H1 (cell line): ENCODE data around the gene C8B. TPM values are rescaled to one million over a fixed set of nuclear protein-coding genes. Genes with fewer than 3 reads are reported as not detected.

Source experiments
- CTCF ChIA-PET: fragments of 300-600 bp; sonication (Branson Sonifier 250); formaldehyde crosslinking; loops from one replicate; lab custom pipeline; 2021; ENCODE audit not compliant: partially characterized antibody; lab: Charles Lee
- POLR2A ChIA-PET: fragments of 300-600 bp; sonication (Branson Sonifier 250); formaldehyde crosslinking; loops from one replicate; lab custom pipeline; 2021; ENCODE audit warnings: inconsistent platforms; ENCODE audit not compliant: partially characterized antibody; lab: Charles Lee
- DNase-seq, 2 experiments: peaks; one replicate each; pipeline versions ENCODE4 v3.0.0 to v3.0.0-alpha.2; 2010 to 2022; ENCODE audit warnings: low spot score in 2 of 2, low read depth in 1 of 2, mixed read lengths in 1 of 2
- FAIRE-seq: peaks from 2 replicates; lab custom pipeline; 2011; peaks lifted over from hg19 to GRCh38; lab: Jason Lieb, UNC
- H2AFZ ChIP-seq: 2 replicates; pipeline ENCODE4 v1.8.1; 2012; ENCODE audit warnings: low read length, inconsistent platforms
- H2AK5ac ChIP-seq: 2 replicates; pipeline ENCODE4 v1.6.1; 2013; ENCODE audit warnings: low read depth, low read length
- H2BK120ac ChIP-seq: replicated peaks from 2 replicates; pipeline ENCODE3; 2013; ENCODE audit warnings: low read depth, low read length, inconsistent platforms
- H2BK12ac ChIP-seq: 2 replicates; pipeline ENCODE4 v1.6.1; 2013; ENCODE audit warnings: low read depth, low read length
- H2BK15ac ChIP-seq: 2 replicates; pipeline ENCODE4 v1.6.1; 2013; ENCODE audit warnings: low read length
- H2BK20ac ChIP-seq: 2 replicates; pipeline ENCODE4 v1.6.1; 2013; ENCODE audit warnings: low read length
- H2BK5ac ChIP-seq: 2 replicates; pipeline ENCODE4 v1.6.1; 2013; ENCODE audit warnings: low read depth, low read length
- H3K14ac ChIP-seq: 2 replicates; pipeline ENCODE4 v1.6.1; 2013; ENCODE audit warnings: inconsistent platforms; ENCODE audit not compliant: insufficient read length
- H3K18ac ChIP-seq: 2 replicates; pipeline ENCODE4 v1.6.1; 2013; ENCODE audit warnings: low read length; ENCODE audit errors: extremely low read depth
- H3K23ac ChIP-seq: 2 replicates; pipeline ENCODE4 v1.6.1; 2013; ENCODE audit warnings: inconsistent platforms; ENCODE audit not compliant: insufficient read length
- H3K23me2 ChIP-seq: 2 replicates; pipeline ENCODE4 v1.6.1; 2013; ENCODE audit warnings: low read depth, low read length
- H3K27ac ChIP-seq: 2 replicates; pipeline ENCODE4 v1.6.1; 2011; ENCODE audit warnings: low read depth, low read length, inconsistent platforms
- H3K27me3 ChIP-seq, 4 experiments: replicated peaks in 1 of 4; 1 replicate in 1 of 4; 2 replicates in 3 of 4; pipeline versions ENCODE4 v1.6.1 to v1.8.1; 2011 to 2013; ENCODE audit warnings: low read length in 3 of 4, mild to moderate bottlenecking in 3 of 4, inconsistent platforms in 2 of 4, mixed read lengths in 2 of 4, moderate library complexity in 1 of 4; ENCODE audit not compliant: control insufficient read depth in 3 of 4, insufficient read depth in 3 of 4; ENCODE audit errors: extremely low read depth in 1 of 4
- H3K36me3 ChIP-seq, 4 experiments: 2 replicates each; pipeline versions ENCODE4 v1.6.1 to v1.8.1; 2011 to 2013; ENCODE audit warnings: mild to moderate bottlenecking in 4 of 4, low read length in 3 of 4, moderate library complexity in 2 of 4, control low read depth in 1 of 4, inconsistent platforms in 1 of 4; ENCODE audit not compliant: insufficient read depth in 4 of 4, control insufficient read depth in 2 of 4
- H3K4ac ChIP-seq: replicated peaks from 2 replicates; pipeline ENCODE3; 2013; ENCODE audit warnings: low read length, low read depth, mixed read lengths, inconsistent platforms; ENCODE audit not compliant: insufficient read length
- H3K4me1 ChIP-seq, 4 experiments: replicated peaks in 1 of 4; 1 replicate in 1 of 4; 2 replicates in 3 of 4; pipeline versions ENCODE4 v1.6.1 to v1.8.1; 2011 to 2013; ENCODE audit warnings: low read length in 3 of 4, inconsistent platforms in 2 of 4, mixed read lengths in 1 of 4; ENCODE audit not compliant: insufficient read depth in 4 of 4, control insufficient read depth in 3 of 4
- H3K4me2 ChIP-seq, 2 experiments: 2 replicates each; pipeline versions ENCODE4 v1.6.1 to v1.8.1; 2011 to 2013; ENCODE audit warnings: low read depth in 2 of 2, low read length in 2 of 2, control low read depth in 1 of 2, inconsistent platforms in 1 of 2, mild to moderate bottlenecking in 1 of 2; ENCODE audit not compliant: insufficient read depth in 1 of 2
- H3K4me3 ChIP-seq, 4 experiments: fragments of 200-600, 300-600 bp in 1 of 4; sonication (generic), shearing (Covaris generic), sonication (Bioruptor Twin) in 1 of 4; 2 replicates each; pipeline versions ENCODE4 v1.5.1 to v1.8.1; 2011 to 2016; ENCODE audit warnings: low read length in 4 of 4, low read depth in 3 of 4, control low read depth in 2 of 4, inconsistent platforms in 2 of 4, mild to moderate bottlenecking in 2 of 4, mixed read lengths in 1 of 4, moderate library complexity in 1 of 4; ENCODE audit not compliant: insufficient read depth in 2 of 4; ENCODE audit errors: extremely low read depth in 1 of 4
- H3K56ac ChIP-seq: replicated peaks from 2 replicates; pipeline ENCODE3; 2013; ENCODE audit warnings: low read depth, mild to moderate bottlenecking, mixed read lengths, low read length, inconsistent platforms; ENCODE audit not compliant: insufficient read length
- H3K79me1 ChIP-seq: 2 replicates; pipeline ENCODE4 v1.6.1; 2013; ENCODE audit warnings: low read depth, low read length, control low read depth
- H3K79me2 ChIP-seq, 2 experiments: 2 replicates each; pipeline versions ENCODE4 v1.6.1 to v1.8.1; 2012 to 2013; ENCODE audit warnings: low read length in 2 of 2, mild to moderate bottlenecking in 2 of 2, inconsistent platforms in 1 of 2; ENCODE audit not compliant: insufficient read depth in 2 of 2, control insufficient read depth in 1 of 2
- H3K9ac ChIP-seq, 4 experiments: replicated peaks in 1 of 4; 1 replicate in 1 of 4; 2 replicates in 3 of 4; pipeline versions ENCODE4 v1.6.1 to v1.8.1; 2011 to 2013; ENCODE audit warnings: low read depth in 3 of 4, low read length in 3 of 4, control low read depth in 2 of 4, mild to moderate bottlenecking in 2 of 4, moderate library complexity in 2 of 4, inconsistent platforms in 1 of 4; ENCODE audit errors: extremely low read depth in 1 of 4
- H3K9me3 ChIP-seq, 2 experiments: 2 replicates each; pipeline versions ENCODE4 v1.6.1 to v1.8.1; 2012 to 2013; ENCODE audit warnings: mild to moderate bottlenecking in 2 of 2, moderate library complexity in 2 of 2, control low read depth in 1 of 2, inconsistent platforms in 1 of 2, low read depth in 1 of 2, low read length in 1 of 2, mixed read lengths in 1 of 2; ENCODE audit not compliant: insufficient read depth in 2 of 2
- H4K20me1 ChIP-seq, 2 experiments: replicated peaks in 1 of 2; 2 replicates each; pipeline versions ENCODE3 to v1.8.1; 2011 to 2013; ENCODE audit warnings: inconsistent platforms in 2 of 2, low read length in 2 of 2, mild to moderate bottlenecking in 1 of 2; ENCODE audit not compliant: insufficient read depth in 2 of 2, control insufficient read depth in 1 of 2
- H4K5ac ChIP-seq: 2 replicates; pipeline ENCODE4 v1.6.1; 2013; ENCODE audit warnings: low read length, low read depth, mixed read lengths, inconsistent platforms; ENCODE audit not compliant: insufficient read length
- H4K8ac ChIP-seq: 2 replicates; pipeline ENCODE4 v1.8.0; 2013; ENCODE audit warnings: mild to moderate bottlenecking, moderate library complexity, low read length, inconsistent platforms; ENCODE audit not compliant: insufficient read depth; ENCODE audit errors: extremely low read depth
- H4K91ac ChIP-seq: replicated peaks from 2 replicates; pipeline ENCODE3; 2013; ENCODE audit warnings: low read length, mixed read lengths, inconsistent platforms; ENCODE audit not compliant: insufficient read length
- PHF8 ChIP-seq: fragments of 200-600 bp; sonication (generic); conservative IDR thresholded peaks from 2 replicates; pipeline ENCODE4 v1.7.1; 2012; ENCODE audit warnings: low read depth, mild to moderate bottlenecking, inconsistent platforms, low read length, moderate library complexity
- polyA plus RNA-seq, 7 experiments: library from polyadenylated mRNA; depleted of rRNA in 3 of 7; stranded (reverse) in 5 of 7; unstranded in 2 of 7; fragments of >200 nt in 5 of 7; fragments of 200-250 nt in 2 of 7; gene quantifications; 1 replicate in 5 of 7; 2 replicates in 1 of 7; 4 replicates in 1 of 7; pipeline versions ENCODE4 v1.2.1 to v1.2.3, GENCODE V29; 2011 to 2013; ENCODE audit warnings: missing spikeins in 2 of 7, mixed read lengths in 2 of 7
- total RNA-seq: library from RNA; stranded (reverse); fragmentation: NEBNext Ultra II Directional; extraction: Animal tissue kit (Norgen Biotek cat#: 25700); gene quantifications from 2 replicates; pipeline ENCODE4 v1.2.1, GENCODE V29; 2021

C8B gene
- total and polyA plus RNA-seq, 2 of the 8 experiments (the other 6 are each of a cell fraction or from before 2014, with no cell fraction given) = not detected

GRCh38 chr1:56925193-56925592, 40.6 kb downstream of the C8B start:
- H3K23me2 ChIP-seq = peaks cover 2% of the 10 kb centered on the region; the same call in 1 of the 2 replicates
- TF ChIP-seq PHF8 = no peak
- no peak overlapping the region for H3K18ac ChIP-seq
- H3K14ac ChIP-seq = no peak overlapping the region
- H2BK15ac ChIP-seq = no peak overlapping the region
- H3K4me2 ChIP-seq = no peak overlapping the region
- H4K8ac ChIP-seq = no peak overlapping the region
- H3K56ac ChIP-seq = no peak overlapping the region
- no peaks in the 10 kb centered on the region for H3K27me3 ChIP-seq
- H2BK12ac ChIP-seq = no peak overlapping the region
- no peak overlapping the region for H2BK20ac ChIP-seq
- FAIRE-seq (no peak), DNase-seq (no peak)
- no peak overlapping the region for H3K9ac ChIP-seq
- no peak overlapping the region for H3K4me3 ChIP-seq
- H3K79me1 ChIP-seq = no peaks in the 10 kb centered on the region
- ChIA-PET POLR2A (interaction anchor here (1.3 kb wide), 1 partner anchor 9 kb away, joined by 3 read pairs; no protein-coding TSS in a partner anchor), CTCF (interaction anchor here (0.7 to 1.0 kb wide), 5 partner anchors 13 to 94 kb away, joined by 3 read pairs; partner anchors contain the start of gene C8B)
- no peaks in the 10 kb centered on the region for H3K79me2 ChIP-seq
- H2AFZ ChIP-seq = no peak overlapping the region
- H3K4me1 ChIP-seq = peaks cover 0 to 7% (median 2%) of the 10 kb centered on the region in 4 experiments; a peak in 2 of 7 replicates
- no peak overlapping the region for H2BK5ac ChIP-seq
- no peak overlapping the region for H3K4ac ChIP-seq
- H2AK5ac ChIP-seq = no peak overlapping the region
- H3K23ac ChIP-seq = no peak overlapping the region
- no peak overlapping the region for H2BK120ac ChIP-seq
- H3K36me3 ChIP-seq = no peaks in the 10 kb centered on the region
- H4K5ac ChIP-seq = no peak overlapping the region
- H3K9me3 ChIP-seq = no peaks in the 10 kb centered on the region
- no peak overlapping the region for H4K91ac ChIP-seq
- no peak overlapping the region for H3K27ac ChIP-seq
- H4K20me1 ChIP-seq = no peaks in the 10 kb centered on the region
